ENCODE data around the gene HECW1.
"Not testable (repeated sequence)": the region's sequence is repeated elsewhere in the genome, so short reads cannot be mapped to it uniquely, and the experiment has no call there.

The HECW1 gene

DNA sequence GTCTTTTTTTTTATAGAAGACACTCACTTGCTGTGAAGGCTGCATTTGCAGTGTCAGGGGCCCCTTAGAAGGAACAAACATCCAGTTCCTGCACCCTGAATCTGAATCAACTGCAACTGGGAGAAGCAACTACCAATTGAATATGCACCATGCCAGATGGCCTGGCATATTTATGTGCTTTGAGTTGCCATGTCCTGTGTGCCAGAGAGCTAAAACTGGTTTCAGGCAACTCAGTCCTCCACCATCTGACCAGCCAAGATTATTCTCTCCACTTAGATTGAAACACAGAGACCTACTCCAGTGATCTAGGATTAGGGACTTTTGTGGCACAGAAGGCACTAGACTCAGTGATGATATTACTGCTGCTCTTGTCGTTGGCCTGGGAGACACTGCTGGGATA, 225.4 kb downstream of the HECW1 start:
- no peak for ATAC-seq
- TF ChIP-seq SNAI2 (CRISPR knock-in tag; IDR thresholded peaks at IDR 0.05): no peak

DNA sequence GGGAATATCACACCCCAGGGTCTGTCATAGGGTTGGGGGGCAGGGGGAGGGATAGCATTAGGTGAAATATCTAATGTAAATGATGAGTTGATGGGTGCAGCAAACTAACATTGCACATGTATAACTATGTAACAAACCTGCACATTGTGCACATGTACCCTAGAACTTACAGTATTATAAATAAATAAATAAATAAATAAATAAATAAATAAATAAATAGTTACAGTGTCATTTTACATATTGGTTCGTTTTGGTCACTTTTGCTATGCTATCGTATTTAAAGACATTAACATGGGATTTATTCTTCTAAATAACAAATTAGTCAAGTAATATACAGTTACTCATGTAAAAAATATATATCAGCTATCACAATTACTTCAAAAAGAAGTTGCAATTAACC, 228.7 kb downstream of the HECW1 start:
- TF ChIP-seq, protein P1, sequence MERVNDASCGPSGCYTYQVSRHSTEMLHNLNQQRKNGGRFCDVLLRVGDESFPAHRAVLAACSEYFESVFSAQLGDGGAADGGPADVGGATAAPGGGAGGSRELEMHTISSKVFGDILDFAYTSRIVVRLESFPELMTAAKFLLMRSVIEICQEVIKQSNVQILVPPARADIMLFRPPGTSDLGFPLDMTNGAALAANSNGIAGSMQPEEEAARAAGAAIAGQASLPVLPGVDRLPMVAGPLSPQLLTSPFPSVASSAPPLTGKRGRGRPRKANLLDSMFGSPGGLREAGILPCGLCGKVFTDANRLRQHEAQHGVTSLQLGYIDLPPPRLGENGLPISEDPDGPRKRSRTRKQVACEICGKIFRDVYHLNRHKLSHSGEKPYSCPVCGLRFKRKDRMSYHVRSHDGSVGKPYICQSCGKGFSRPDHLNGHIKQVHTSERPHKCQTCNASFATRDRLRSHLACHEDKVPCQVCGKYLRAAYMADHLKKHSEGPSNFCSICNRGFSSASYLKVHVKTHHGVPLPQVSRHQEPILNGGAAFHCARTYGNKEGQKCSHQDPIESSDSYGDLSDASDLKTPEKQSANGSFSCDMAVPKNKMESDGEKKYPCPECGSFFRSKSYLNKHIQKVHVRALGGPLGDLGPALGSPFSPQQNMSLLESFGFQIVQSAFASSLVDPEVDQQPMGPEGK (CRISPR knock-in tag; IDR thresholded peaks at IDR 0.05; ENCODE audit: borderline replicate concordance): no peak
- TF ChIP-seq CSDC2 (CRISPR knock-in tag; IDR thresholded peaks at IDR 0.05): no peak
- no peak for TF ChIP-seq ZNF70 (CRISPR knock-in tag; IDR thresholded peaks at IDR 0.05)
- no peak for TF ChIP-seq RARB (CRISPR knock-in tag; IDR thresholded peaks at IDR 0.05)
- TF ChIP-seq SNAI2 (CRISPR knock-in tag; IDR thresholded peaks at IDR 0.05): no peak
- TF ChIP-seq ISL1 (CRISPR knock-in tag; IDR thresholded peaks at IDR 0.05): no peak
- TF ChIP-seq TCF4 (CRISPR knock-in tag; IDR thresholded peaks at IDR 0.05; ENCODE audit: borderline replicate concordance): no peak
- no peak for TF ChIP-seq BACH2 (CRISPR knock-in tag; IDR thresholded peaks at IDR 0.05; ENCODE audit: borderline replicate concordance)
- TF ChIP-seq ZNF565 (CRISPR knock-in tag; conservative IDR thresholded peaks at IDR 0.05; ENCODE audit: low read depth): no peak
- TF ChIP-seq PPARA (CRISPR knock-in tag; IDR thresholded peaks at IDR 0.05; ENCODE audit: borderline replicate concordance): no peak
- TF ChIP-seq ESRRG (CRISPR knock-in tag; IDR thresholded peaks at IDR 0.05): no peak
- TF ChIP-seq, protein P2, sequence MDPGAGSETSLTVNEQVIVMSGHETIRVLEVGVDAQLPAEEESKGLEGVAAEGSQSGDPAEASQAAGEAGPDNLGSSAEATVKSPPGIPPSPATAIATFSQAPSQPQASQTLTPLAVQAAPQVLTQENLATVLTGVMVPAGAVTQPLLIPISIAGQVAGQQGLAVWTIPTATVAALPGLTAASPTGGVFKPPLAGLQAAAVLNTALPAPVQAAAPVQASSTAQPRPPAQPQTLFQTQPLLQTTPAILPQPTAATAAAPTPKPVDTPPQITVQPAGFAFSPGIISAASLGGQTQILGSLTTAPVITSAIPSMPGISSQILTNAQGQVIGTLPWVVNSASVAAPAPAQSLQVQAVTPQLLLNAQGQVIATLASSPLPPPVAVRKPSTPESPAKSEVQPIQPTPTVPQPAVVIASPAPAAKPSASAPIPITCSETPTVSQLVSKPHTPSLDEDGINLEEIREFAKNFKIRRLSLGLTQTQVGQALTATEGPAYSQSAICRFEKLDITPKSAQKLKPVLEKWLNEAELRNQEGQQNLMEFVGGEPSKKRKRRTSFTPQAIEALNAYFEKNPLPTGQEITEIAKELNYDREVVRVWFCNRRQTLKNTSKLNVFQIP (CRISPR knock-in tag; IDR thresholded peaks at IDR 0.05; ENCODE audit: borderline replicate concordance, low read depth): no peak
- no peak for TF ChIP-seq ZFP30 (CRISPR knock-in tag; IDR thresholded peaks at IDR 0.05)
- TF ChIP-seq ZNF8 (CRISPR knock-in tag; IDR thresholded peaks at IDR 0.05): no peak
- no peak for TF ChIP-seq ZFP3 (CRISPR knock-in tag; IDR thresholded peaks at IDR 0.05)
- TF ChIP-seq TOX (CRISPR knock-in tag; IDR thresholded peaks at IDR 0.05; ENCODE audit: borderline replicate concordance): no peak
- TF ChIP-seq ARNTL (CRISPR knock-in tag; IDR thresholded peaks at IDR 0.05; ENCODE audit: borderline replicate concordance, low read depth): no peak
- TF ChIP-seq, protein P3, sequence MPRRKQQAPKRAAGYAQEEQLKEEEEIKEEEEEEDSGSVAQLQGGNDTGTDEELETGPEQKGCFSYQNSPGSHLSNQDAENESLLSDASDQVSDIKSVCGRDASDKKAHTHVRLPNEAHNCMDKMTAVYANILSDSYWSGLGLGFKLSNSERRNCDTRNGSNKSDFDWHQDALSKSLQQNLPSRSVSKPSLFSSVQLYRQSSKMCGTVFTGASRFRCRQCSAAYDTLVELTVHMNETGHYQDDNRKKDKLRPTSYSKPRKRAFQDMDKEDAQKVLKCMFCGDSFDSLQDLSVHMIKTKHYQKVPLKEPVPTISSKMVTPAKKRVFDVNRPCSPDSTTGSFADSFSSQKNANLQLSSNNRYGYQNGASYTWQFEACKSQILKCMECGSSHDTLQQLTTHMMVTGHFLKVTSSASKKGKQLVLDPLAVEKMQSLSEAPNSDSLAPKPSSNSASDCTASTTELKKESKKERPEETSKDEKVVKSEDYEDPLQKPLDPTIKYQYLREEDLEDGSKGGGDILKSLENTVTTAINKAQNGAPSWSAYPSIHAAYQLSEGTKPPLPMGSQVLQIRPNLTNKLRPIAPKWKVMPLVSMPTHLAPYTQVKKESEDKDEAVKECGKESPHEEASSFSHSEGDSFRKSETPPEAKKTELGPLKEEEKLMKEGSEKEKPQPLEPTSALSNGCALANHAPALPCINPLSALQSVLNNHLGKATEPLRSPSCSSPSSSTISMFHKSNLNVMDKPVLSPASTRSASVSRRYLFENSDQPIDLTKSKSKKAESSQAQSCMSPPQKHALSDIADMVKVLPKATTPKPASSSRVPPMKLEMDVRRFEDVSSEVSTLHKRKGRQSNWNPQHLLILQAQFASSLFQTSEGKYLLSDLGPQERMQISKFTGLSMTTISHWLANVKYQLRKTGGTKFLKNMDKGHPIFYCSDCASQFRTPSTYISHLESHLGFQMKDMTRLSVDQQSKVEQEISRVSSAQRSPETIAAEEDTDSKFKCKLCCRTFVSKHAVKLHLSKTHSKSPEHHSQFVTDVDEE (CRISPR knock-in tag; IDR thresholded peaks at IDR 0.05): no peak
- no peak for TF ChIP-seq GLIS3 (CRISPR knock-in tag; IDR thresholded peaks at IDR 0.05)
- TF ChIP-seq, protein P4, sequence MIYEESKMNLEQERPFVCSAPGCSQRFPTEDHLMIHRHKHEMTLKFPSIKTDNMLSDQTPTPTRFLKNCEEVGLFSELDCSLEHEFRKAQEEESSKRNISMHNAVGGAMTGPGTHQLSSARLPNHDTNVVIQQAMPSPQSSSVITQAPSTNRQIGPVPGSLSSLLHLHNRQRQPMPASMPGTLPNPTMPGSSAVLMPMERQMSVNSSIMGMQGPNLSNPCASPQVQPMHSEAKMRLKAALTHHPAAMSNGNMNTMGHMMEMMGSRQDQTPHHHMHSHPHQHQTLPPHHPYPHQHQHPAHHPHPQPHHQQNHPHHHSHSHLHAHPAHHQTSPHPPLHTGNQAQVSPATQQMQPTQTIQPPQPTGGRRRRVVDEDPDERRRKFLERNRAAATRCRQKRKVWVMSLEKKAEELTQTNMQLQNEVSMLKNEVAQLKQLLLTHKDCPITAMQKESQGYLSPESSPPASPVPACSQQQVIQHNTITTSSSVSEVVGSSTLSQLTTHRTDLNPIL (CRISPR knock-in tag; IDR thresholded peaks at IDR 0.05; ENCODE audit: low read depth): no peak
- ATAC-seq: no peak

DNA sequence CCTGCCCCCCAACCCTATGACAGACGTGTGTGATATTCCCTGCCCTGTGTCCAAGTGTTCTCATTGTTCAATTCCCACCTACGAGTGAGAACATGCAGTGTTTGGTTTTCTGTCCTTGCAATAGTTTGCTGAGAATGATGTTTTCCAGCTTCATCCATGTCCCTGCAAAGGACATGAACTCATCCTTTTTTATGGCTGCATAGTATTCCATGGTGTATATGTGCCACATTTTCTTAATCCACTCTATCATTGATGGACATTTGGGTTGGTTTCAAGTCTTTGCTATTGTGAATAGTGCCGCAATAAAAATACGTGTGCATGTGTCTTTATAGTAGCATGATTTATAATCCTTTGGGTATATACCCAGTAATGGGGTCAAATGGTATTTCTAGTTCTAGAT, 231.0 kb downstream of the HECW1 start:
- not testable (repeated sequence) for ATAC-seq

DNA sequence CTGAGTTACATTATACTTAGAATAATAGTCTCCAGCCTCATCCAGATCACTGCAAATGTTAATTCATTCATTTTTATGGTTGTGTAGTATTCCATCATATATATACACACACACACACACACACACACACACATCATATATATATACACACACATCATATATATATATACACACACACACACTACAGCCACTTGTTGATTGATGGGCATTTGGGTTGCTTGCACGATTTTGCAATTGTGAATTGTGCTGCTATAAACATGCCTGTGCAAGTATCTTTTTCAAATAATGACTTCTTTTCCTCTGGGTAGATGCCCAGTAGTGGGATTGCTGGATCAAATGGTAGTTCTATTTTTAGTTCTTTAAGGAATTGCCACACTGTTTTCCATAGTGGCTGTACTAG, 233.2 kb downstream of the HECW1 start:
- ATAC-seq: not testable (repeated sequence)

DNA sequence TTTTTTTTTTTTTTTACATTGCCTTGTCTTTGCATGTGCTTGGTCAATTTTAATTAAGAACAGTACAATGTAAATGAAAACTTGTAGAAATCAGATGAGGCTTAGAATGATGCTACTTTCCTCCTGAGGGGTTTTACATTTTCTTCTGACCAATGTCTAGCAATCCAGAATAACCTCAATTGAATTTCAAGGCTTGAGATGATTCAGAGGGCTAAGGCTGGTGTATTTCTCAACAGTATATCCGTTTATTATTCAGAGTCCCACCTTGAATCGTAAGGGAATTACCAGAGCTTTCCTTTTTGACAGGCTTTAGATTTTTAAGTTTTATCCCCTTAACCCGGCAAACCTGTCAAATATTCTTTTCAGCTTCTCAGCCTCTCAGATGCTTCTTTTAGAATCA, 239.2 kb downstream of the HECW1 start:
- ATAC-seq: no peak
- TF ChIP-seq, protein P2 (CRISPR knock-in tag; IDR thresholded peaks at IDR 0.05; ENCODE audit: borderline replicate concordance, low read depth): no peak
- TF ChIP-seq BACH2 (CRISPR knock-in tag; IDR thresholded peaks at IDR 0.05; ENCODE audit: borderline replicate concordance): no peak
- no peak for TF ChIP-seq TCF4 (CRISPR knock-in tag; IDR thresholded peaks at IDR 0.05; ENCODE audit: borderline replicate concordance)
- TF ChIP-seq, protein P1 (CRISPR knock-in tag; IDR thresholded peaks at IDR 0.05; ENCODE audit: borderline replicate concordance): no peak
- TF ChIP-seq ZC3H10 (CRISPR knock-in tag; IDR thresholded peaks at IDR 0.05): no peak
- TF ChIP-seq ZFP3 (CRISPR knock-in tag; IDR thresholded peaks at IDR 0.05): no peak
- no peak for TF ChIP-seq CSDC2 (CRISPR knock-in tag; IDR thresholded peaks at IDR 0.05)
- no peak for TF ChIP-seq OSR1 (CRISPR knock-in tag; IDR thresholded peaks at IDR 0.05)
- no peak for TF ChIP-seq TOX (CRISPR knock-in tag; IDR thresholded peaks at IDR 0.05; ENCODE audit: borderline replicate concordance)

Data from SK-N-SH treated with all-trans-retinoic acid at 6 μM for 48 hours (cell line).